DOHH2 (cell line): ENCODE measurements around the gene GDPGP1.

Experiments
- CTCF ChIP-seq: fragments of 200-600 bp; sonication (generic); IDR thresholded peaks from one replicate; pipeline ENCODE4 v1.5.1; 2014; ENCODE audit warnings: antibody characterized with exemption, mild to moderate bottlenecking, low read depth, low read length; ENCODE audit not compliant: poor library complexity, severe bottlenecking
- EZH2phosphoT487 ChIP-seq: fragments of 200-600 bp; sonication (generic); IDR thresholded peaks from 2 replicates; pipeline ENCODE4 v1.6.1; 2017; ENCODE audit warnings: borderline replicate concordance, mild to moderate bottlenecking, antibody characterized with exemption, low read length, moderate library complexity, mixed read lengths

- TF ChIP-seq CTCF (no peak), EZH2phosphoT487 (no peak)
These were observed at the start of gene GDPGP1 for GRCh38 chr15:90234096-90234988.
